HepG2 (cell line): Measurements from ENCODE around the gene ENAH. TPM values are rescaled to one million over a fixed set of nuclear protein-coding genes. Genes with fewer than 3 reads are reported as not detected.

ENCODE experiments used
- CHD4 ChIP-seq: fragments of 200-600 bp; sonication (generic); IDR thresholded peaks from 2 replicates; pipeline ENCODE4 v1.7.0; 2017; ENCODE audit warnings: mild to moderate bottlenecking, low read length, borderline replicate concordance
- KDM1A ChIP-seq: IDR thresholded peaks from 2 replicates; pipeline ENCODE4 v1.6.1; 2016; ENCODE audit warnings: missing compliant biosample characterization
- MLLT10 ChIP-seq: sonication (generic); formaldehyde crosslinking; IDR thresholded peaks from 2 replicates; pipeline ENCODE4 v1.4.0; 2020; ENCODE audit warnings: missing genetic modification reagents
- NFYB ChIP-seq: sonication (generic); formaldehyde crosslinking; IDR thresholded peaks from 2 replicates; pipeline ENCODE4 v1.4.0; 2020; ENCODE audit warnings: missing genetic modification reagents
- NFYC ChIP-seq: IDR thresholded peaks from 2 replicates; pipeline ENCODE4 v1.6.1; 2016; ENCODE audit warnings: missing genetic modification reagents, missing compliant biosample characterization
- NR2F2 ChIP-seq: IDR thresholded peaks from 2 replicates; pipeline ENCODE4 v1.6.1; 2012; ENCODE audit warnings: low read depth, inconsistent platforms, borderline replicate concordance
- TERF1 ChIP-seq: sonication (generic); formaldehyde crosslinking; IDR thresholded peaks from 2 replicates; pipeline ENCODE4 v1.8.0; 2022; ENCODE audit warnings: mild to moderate bottlenecking, missing genetic modification reagents, moderate library complexity
- THAP11 ChIP-seq: IDR thresholded peaks from 2 replicates; pipeline ENCODE4 v1.6.1; 2016; ENCODE audit warnings: missing biosample characterization, missing genetic modification reagents
- XBP1 ChIP-seq: sonication (generic); formaldehyde crosslinking; IDR thresholded peaks from 2 replicates; pipeline ENCODE4 v1.5.0; 2020; ENCODE audit warnings: missing genetic modification reagents
- ZBTB4 ChIP-seq: sonication (generic); formaldehyde crosslinking; IDR thresholded peaks from 2 replicates; pipeline ENCODE4 v1.4.0; 2020; ENCODE audit warnings: missing genetic modification reagents, mild to moderate bottlenecking, borderline replicate concordance
- ZNF136 ChIP-seq: sonication (generic); formaldehyde crosslinking; IDR thresholded peaks from 2 replicates; pipeline ENCODE4 v1.8.1; 2022; ENCODE audit warnings: low read depth, mild to moderate bottlenecking, moderate library complexity, missing genetic modification reagents
- ZNF224 ChIP-seq: sonication (generic); formaldehyde crosslinking; IDR thresholded peaks from 2 replicates; pipeline ENCODE4 v1.5.0; 2020; ENCODE audit warnings: mild to moderate bottlenecking, missing genetic modification reagents
- ZNF235 ChIP-seq: sonication (generic); formaldehyde crosslinking; IDR thresholded peaks from 2 replicates; pipeline ENCODE4 v1.8.1; 2023; ENCODE audit warnings: mild to moderate bottlenecking, missing genetic modification reagents, borderline replicate concordance
- ZNF326 ChIP-seq: sonication (generic); formaldehyde crosslinking; IDR thresholded peaks from 2 replicates; pipeline ENCODE4 v1.4.0; 2020; ENCODE audit warnings: missing genetic modification reagents, borderline replicate concordance
- ZNF431 ChIP-seq: sonication (generic); formaldehyde crosslinking; IDR thresholded peaks from 2 replicates; pipeline ENCODE4 v1.9.0; 2022; ENCODE audit warnings: missing genetic modification reagents, low read depth, mild to moderate bottlenecking, borderline replicate concordance
- ZNF501 ChIP-seq: sonication (generic); formaldehyde crosslinking; IDR thresholded peaks from 2 replicates; pipeline ENCODE4 v1.5.1; 2020; ENCODE audit warnings: mild to moderate bottlenecking, moderate library complexity, missing genetic modification reagents
- ZNF691 ChIP-seq: sonication (generic); formaldehyde crosslinking; IDR thresholded peaks from 2 replicates; pipeline ENCODE4 v1.4.0; 2020; ENCODE audit warnings: missing genetic modification reagents, low read depth, mild to moderate bottlenecking, borderline replicate concordance
- ZNF710 ChIP-seq: sonication (generic); formaldehyde crosslinking; IDR thresholded peaks from 2 replicates; pipeline ENCODE4 v1.5.0; 2020; ENCODE audit warnings: mild to moderate bottlenecking, missing genetic modification reagents, borderline replicate concordance
- ZNF747 ChIP-seq: sonication (generic); formaldehyde crosslinking; IDR thresholded peaks from 2 replicates; pipeline ENCODE4 v1.8.1; 2023; ENCODE audit warnings: missing genetic modification reagents, mild to moderate bottlenecking, borderline replicate concordance
- polyA plus RNA-seq, 8 experiments: library from polyadenylated mRNA; depleted of rRNA in 3 of 8; stranded (reverse) in 7 of 8; unstranded in 1 of 8; fragments of >200 nt; fragmentation: Illumina TruSeq in 4 of 8; extraction: Trizol in 4 of 8; gene quantifications; 2 replicates each; pipeline versions ENCODE4 v1.2.1 to v1.2.3, GENCODE V29; 2011 to 2016; ENCODE audit warnings: low read depth in 4 of 8, missing spikeins in 1 of 8, mixed read lengths in 1 of 8; ENCODE audit not compliant: insufficient read depth in 1 of 8
- total RNA-seq, 5 experiments: library from RNA; depleted of rRNA; stranded (reverse); fragments of >200 nt; fragmentation: Illumina TruSeq; extraction: Trizol; gene quantifications; 2 replicates each; pipeline ENCODE4 v1.2.3, GENCODE V29; 2016; ENCODE audit warnings: low read depth in 1 of 5
- TF ChIP-seq, protein P1 (sequence below): sonication (generic); formaldehyde crosslinking; IDR thresholded peaks from 2 replicates; pipeline ENCODE4 v1.5.0; 2020; ENCODE audit warnings: missing genetic modification reagents
- TF ChIP-seq, protein P2 (sequence below): sonication (generic); formaldehyde crosslinking; IDR thresholded peaks from 2 replicates; pipeline ENCODE4 v1.5.0; 2020; ENCODE audit warnings: mild to moderate bottlenecking, low read depth, missing genetic modification reagents, borderline replicate concordance

ENAH gene
- total and polyA plus RNA-seq, 2 of the 13 experiments (the other 11 are each of a cell fraction or from before 2014, with no cell fraction given): 22.1 to 58.3 TPM

DNA sequence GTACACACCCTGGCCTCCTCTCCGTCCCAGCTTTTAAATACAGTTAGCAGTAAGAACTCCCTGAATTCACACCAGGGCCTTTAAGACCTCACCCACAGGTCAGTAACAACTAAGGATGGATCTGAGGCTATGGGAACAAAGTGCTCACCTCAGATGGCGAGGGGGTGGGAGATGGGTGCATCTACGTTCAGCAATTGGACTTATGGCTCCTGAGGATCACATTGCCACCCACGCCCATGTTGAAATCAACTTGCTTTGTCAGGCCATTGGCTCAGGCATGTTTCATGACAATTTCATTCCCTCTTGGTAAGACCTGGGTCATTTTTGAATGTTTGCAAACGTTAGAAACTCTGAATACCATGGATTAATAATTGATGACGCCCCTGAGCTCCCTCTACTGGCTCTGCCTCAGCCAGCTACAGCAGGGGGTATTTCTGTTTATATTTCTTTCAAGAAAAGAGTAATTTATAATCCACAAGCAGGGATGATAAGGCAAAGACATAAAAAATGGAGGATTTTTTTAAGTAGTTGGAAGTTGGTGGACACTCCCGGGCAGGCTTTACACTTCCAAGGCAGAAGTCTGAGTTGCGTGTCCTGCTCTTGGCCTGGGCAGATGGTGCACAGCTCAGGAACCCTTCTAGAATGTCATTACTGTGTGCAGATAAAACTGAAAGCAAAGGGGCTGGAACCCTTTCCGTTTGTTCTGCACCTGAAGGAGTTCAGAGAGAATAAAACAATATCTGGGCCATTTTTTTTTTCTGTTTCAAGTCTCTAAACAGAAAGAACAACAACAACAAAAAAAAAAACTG is 211.4 kb downstream of the ENAH start (continued):
- TF ChIP-seq TERF1 (no peak), NFYC (CRISPR knock-in tag) (peak; percentile 63), ZBTB4 (no peak), CHD4 (no peak), XBP1 (CRISPR knock-in tag) (no peak), ZNF691 (CRISPR knock-in tag) (no peak), ZNF235 (CRISPR knock-in tag) (no peak), ZNF136 (CRISPR knock-in tag) (no peak), ZNF224 (CRISPR knock-in tag) (no peak), ZNF431 (CRISPR knock-in tag) (no peak), MLLT10 (no peak), NFYB (CRISPR knock-in tag) (peak; percentile 57), ZNF326 (no peak), NR2F2 (no peak), ZNF747 (CRISPR knock-in tag) (no peak; the same call in 1 of the 2 replicates), ZNF501 (CRISPR knock-in tag) (peak; percentile 48), KDM1A (no peak), ZNF710 (CRISPR knock-in tag) (no peak; the same call in 1 of the 2 replicates), THAP11 (peak; percentile 30; the same call in 1 of the 2 replicates)
- TF ChIP-seq, protein P1, sequence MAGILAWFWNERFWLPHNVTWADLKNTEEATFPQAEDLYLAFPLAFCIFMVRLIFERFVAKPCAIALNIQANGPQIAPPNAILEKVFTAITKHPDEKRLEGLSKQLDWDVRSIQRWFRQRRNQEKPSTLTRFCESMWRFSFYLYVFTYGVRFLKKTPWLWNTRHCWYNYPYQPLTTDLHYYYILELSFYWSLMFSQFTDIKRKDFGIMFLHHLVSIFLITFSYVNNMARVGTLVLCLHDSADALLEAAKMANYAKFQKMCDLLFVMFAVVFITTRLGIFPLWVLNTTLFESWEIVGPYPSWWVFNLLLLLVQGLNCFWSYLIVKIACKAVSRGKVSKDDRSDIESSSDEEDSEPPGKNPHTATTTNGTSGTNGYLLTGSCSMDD (CRISPR knock-in tag): no peak
- TF ChIP-seq, protein P2, sequence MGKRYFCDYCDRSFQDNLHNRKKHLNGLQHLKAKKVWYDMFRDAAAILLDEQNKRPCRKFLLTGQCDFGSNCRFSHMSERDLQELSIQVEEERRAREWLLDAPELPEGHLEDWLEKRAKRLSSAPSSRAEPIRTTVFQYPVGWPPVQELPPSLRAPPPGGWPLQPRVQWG (CRISPR knock-in tag): no peak
